Ishikawa (cell line): ENCODE measurements around the gene TMEM270.

Source experiments
- CEBPB ChIP-seq: IDR thresholded peaks from 2 replicates; pipeline ENCODE4 v1.6.1; 2012
- CREB1 ChIP-seq: IDR thresholded peaks from 2 replicates; pipeline ENCODE4 v1.6.1; 2012; ENCODE audit warnings: low read depth
- EGR1 ChIP-seq: IDR thresholded peaks from 2 replicates; pipeline ENCODE4 v1.6.1; 2012
- EP300 ChIP-seq: IDR thresholded peaks from 2 replicates; pipeline ENCODE4 v1.6.1; 2012; ENCODE audit warnings: borderline replicate concordance
- FOXM1 ChIP-seq: IDR thresholded peaks from 2 replicates; pipeline ENCODE4 v1.6.1; 2012; ENCODE audit warnings: low read depth, borderline replicate concordance
- NFIC ChIP-seq: IDR thresholded peaks from 2 replicates; pipeline ENCODE4 v1.6.1; 2012
- RAD21 ChIP-seq: IDR thresholded peaks from 2 replicates; pipeline ENCODE4 v1.6.1; 2012; ENCODE audit warnings: low read depth
- TAF1 ChIP-seq: IDR thresholded peaks from 2 replicates; pipeline ENCODE4 v1.6.1; 2012; ENCODE audit warnings: low read depth, mild to moderate bottlenecking
- TCF12 ChIP-seq: IDR thresholded peaks from 2 replicates; pipeline ENCODE4 v1.6.1; 2012; ENCODE audit warnings: low read depth
- TEAD4 ChIP-seq: IDR thresholded peaks from 2 replicates; pipeline ENCODE4 v1.6.1; 2012
- YY1 ChIP-seq: IDR thresholded peaks from 2 replicates; pipeline ENCODE4 v1.6.1; 2012; ENCODE audit warnings: low read depth
- ZBTB7A ChIP-seq: IDR thresholded peaks from 2 replicates; pipeline ENCODE4 v1.6.1; 2012; ENCODE audit warnings: low read depth
- TF ChIP-seq, protein P1 (sequence below): IDR thresholded peaks from 2 replicates; pipeline ENCODE4 v1.6.1; 2012; ENCODE audit warnings: low read depth, mild to moderate bottlenecking
- TF ChIP-seq, protein P2 (sequence below): IDR thresholded peaks from 2 replicates; pipeline ENCODE4 v1.6.1; 2012
- TF ChIP-seq, protein P3 (sequence below): IDR thresholded peaks from 2 replicates; pipeline ENCODE4 v1.6.1; 2012

Gene TMEM270

DNA sequence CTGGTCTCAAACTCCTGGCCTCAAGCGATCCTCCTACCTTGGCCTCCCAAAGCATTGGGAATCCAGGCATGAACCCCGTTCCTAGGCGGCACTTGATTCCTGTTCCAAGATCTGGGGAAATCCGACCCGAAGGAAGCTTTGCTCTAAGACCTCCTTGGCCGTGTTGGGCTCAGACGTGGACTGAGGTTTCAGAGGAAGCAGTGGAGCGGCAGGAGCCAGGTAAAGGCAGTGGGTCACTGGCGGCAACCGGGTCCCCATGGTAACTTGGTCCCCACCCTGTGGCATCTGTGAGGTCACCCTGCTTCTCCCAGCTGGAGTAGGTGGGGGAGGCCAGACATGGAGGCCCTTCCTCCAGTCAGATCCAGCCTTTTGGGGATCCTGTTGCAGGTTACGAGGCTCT is at the start of gene TMEM270:
TMEM270 (plus strand) TSS at position 301 of the 400 bp plus-strand sequence; CDS start at position 337, 36 bp downstream.
- TF ChIP-seq YY1 (no peak), NFIC (no peak), FOXM1 (no peak), CREB1 (no peak), EP300 (no peak), EGR1 (no peak), ZBTB7A (no peak), TEAD4 (no peak), TAF1 (no peak), RAD21 (no peak), CEBPB (no peak), TCF12 (no peak)
- TF ChIP-seq, protein P1, sequence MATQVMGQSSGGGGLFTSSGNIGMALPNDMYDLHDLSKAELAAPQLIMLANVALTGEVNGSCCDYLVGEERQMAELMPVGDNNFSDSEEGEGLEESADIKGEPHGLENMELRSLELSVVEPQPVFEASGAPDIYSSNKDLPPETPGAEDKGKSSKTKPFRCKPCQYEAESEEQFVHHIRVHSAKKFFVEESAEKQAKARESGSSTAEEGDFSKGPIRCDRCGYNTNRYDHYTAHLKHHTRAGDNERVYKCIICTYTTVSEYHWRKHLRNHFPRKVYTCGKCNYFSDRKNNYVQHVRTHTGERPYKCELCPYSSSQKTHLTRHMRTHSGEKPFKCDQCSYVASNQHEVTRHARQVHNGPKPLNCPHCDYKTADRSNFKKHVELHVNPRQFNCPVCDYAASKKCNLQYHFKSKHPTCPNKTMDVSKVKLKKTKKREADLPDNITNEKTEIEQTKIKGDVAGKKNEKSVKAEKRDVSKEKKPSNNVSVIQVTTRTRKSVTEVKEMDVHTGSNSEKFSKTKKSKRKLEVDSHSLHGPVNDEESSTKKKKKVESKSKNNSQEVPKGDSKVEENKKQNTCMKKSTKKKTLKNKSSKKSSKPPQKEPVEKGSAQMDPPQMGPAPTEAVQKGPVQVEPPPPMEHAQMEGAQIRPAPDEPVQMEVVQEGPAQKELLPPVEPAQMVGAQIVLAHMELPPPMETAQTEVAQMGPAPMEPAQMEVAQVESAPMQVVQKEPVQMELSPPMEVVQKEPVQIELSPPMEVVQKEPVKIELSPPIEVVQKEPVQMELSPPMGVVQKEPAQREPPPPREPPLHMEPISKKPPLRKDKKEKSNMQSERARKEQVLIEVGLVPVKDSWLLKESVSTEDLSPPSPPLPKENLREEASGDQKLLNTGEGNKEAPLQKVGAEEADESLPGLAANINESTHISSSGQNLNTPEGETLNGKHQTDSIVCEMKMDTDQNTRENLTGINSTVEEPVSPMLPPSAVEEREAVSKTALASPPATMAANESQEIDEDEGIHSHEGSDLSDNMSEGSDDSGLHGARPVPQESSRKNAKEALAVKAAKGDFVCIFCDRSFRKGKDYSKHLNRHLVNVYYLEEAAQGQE, result no peak
- TF ChIP-seq, protein P2, sequence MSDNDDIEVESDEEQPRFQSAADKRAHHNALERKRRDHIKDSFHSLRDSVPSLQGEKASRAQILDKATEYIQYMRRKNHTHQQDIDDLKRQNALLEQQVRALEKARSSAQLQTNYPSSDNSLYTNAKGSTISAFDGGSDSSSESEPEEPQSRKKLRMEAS, result no peak
- TF ChIP-seq, protein P3, sequence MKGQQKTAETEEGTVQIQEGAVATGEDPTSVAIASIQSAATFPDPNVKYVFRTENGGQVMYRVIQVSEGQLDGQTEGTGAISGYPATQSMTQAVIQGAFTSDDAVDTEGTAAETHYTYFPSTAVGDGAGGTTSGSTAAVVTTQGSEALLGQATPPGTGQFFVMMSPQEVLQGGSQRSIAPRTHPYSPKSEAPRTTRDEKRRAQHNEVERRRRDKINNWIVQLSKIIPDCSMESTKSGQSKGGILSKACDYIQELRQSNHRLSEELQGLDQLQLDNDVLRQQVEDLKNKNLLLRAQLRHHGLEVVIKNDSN, result no peak

GRCh38 chr7:73811760-73812168 is 49.2 kb upstream of the TMEM270 start:
- TF ChIP-seq EP300 (no peak), YY1 (no peak), NFIC (no peak), RAD21 (peak; percentile 95), TCF12 (no peak), TAF1 (no peak), CREB1 (no peak), ZBTB7A (no peak), FOXM1 (peak; percentile 87)
- TF ChIP-seq, protein P1, result peak; percentile 74
- TF ChIP-seq, protein P2, result peak; percentile 44

- TF ChIP-seq, protein P2, result no peak
- TF ChIP-seq EP300 (no peak), ZBTB7A (no peak)
Observed at GRCh38 chr7:73812996-73813395, 48.0 kb upstream of the TMEM270 start.

GRCh38 chr7:73815436-73815835 is 45.5 kb upstream of the TMEM270 start:
- no peak for TF ChIP-seq EP300
- TF ChIP-seq, protein P3, result no peak
- TF ChIP-seq TEAD4, result no peak
- no peak for TF ChIP-seq CREB1
- TF ChIP-seq YY1, result no peak
- no peak for TF ChIP-seq ZBTB7A
- no peak for TF ChIP-seq TAF1
- no peak for TF ChIP-seq TCF12
- no peak for TF ChIP-seq NFIC
- TF ChIP-seq, protein P2, result no peak

- no peak for TF ChIP-seq FOXM1
Observed at GRCh38 chr7:73817121-73817520, 43.8 kb upstream of the TMEM270 start.

DNA sequence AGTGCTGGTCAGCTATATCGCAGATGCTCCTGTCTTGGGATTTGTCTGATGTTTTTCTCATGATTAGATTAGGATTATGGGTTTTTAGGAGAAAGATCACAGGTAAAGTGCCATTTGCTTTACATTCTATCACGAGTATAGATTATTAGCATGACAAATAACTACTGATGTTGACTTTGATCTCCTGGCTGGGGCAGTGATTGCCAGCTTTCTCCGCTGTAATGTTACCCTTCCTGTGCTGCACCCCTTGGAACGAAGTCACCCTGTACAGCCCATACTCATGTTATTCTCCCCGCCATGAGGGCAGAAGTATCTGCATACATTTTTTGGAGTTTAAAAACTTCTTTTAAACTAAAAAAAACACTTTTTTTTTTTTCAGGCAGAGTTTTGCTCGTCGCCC is 40.9 kb upstream of the TMEM270 start:
- no peak for TF ChIP-seq TCF12
- TF ChIP-seq EGR1, result no peak
- no peak for TF ChIP-seq NFIC
- TF ChIP-seq, protein P1, result no peak
